Smooth muscle cell (in vitro differentiated cells): ENCODE results near the gene STAT4. TPM values are rescaled to one million over a fixed set of nuclear protein-coding genes. Genes with fewer than 3 reads are reported as not detected.

ENCODE experiments used
- DNase-seq: peaks from one replicate; lab custom pipeline; 2025; ENCODE audit not compliant: unreplicated experiment; lab: John Stamatoyannopoulos, UW
- H2AFZ ChIP-seq: fragments of 200-600 bp; sonication (generic); 2 replicates; pipeline ENCODE4 v1.6.0; 2016; ENCODE audit warnings: antibody characterized with exemption, low read depth, mild to moderate bottlenecking
- H3F3A ChIP-seq: fragments of 200-600 bp; sonication (generic); 2 replicates; pipeline ENCODE4 v1.6.0; 2017; ENCODE audit warnings: antibody characterized with exemption, low read depth
- H3K27ac ChIP-seq: fragments of 200-600 bp; sonication (generic); 2 replicates; pipeline ENCODE4 v1.5.1; 2016; ENCODE audit warnings: low read depth, mild to moderate bottlenecking
- H3K27me3 ChIP-seq: fragments of 200-600 bp; sonication (generic); 2 replicates; pipeline ENCODE4 v1.6.1; 2016; ENCODE audit warnings: low read depth, mild to moderate bottlenecking
- H3K36me3 ChIP-seq: fragments of 200-600 bp; sonication (generic); 2 replicates; pipeline ENCODE4 v1.5.1; 2016; ENCODE audit warnings: low read depth
- H3K4me1 ChIP-seq: fragments of 200-600 bp; sonication (generic); 2 replicates; pipeline ENCODE4 v1.5.1; 2016; ENCODE audit warnings: low read depth
- H3K4me2 ChIP-seq: fragments of 200-600 bp; sonication (generic); 2 replicates; pipeline ENCODE4 v1.6.0; 2016; ENCODE audit warnings: mild to moderate bottlenecking
- H3K4me3 ChIP-seq: fragments of 200-600 bp; sonication (generic); 2 replicates; pipeline ENCODE4 v1.5.1; 2016; ENCODE audit warnings: mild to moderate bottlenecking
- H3K79me2 ChIP-seq: fragments of 200-600 bp; sonication (generic); 2 replicates; pipeline ENCODE4 v1.6.0; 2016; ENCODE audit warnings: low read depth, mild to moderate bottlenecking
- H3K9ac ChIP-seq: fragments of 200-600 bp; sonication (generic); 2 replicates; pipeline ENCODE4 v1.6.0; 2016; ENCODE audit warnings: low read depth
- H3K9me3 ChIP-seq: fragments of 200-600 bp; sonication (generic); replicated peaks from 2 replicates; pipeline ENCODE4 v1.5.1; 2016; ENCODE audit warnings: low read depth
- H4K20me1 ChIP-seq: fragments of 200-600 bp; sonication (generic); 2 replicates; pipeline ENCODE4 v1.6.0; 2016; ENCODE audit warnings: low read depth
- WGBS: methylation state at CpG from one replicate; pipeline ENCODE4 v1.1.7; 2016; ENCODE audit warnings: low lambda C conversion rate; 5-methylcytosine and 5-hydroxymethylcytosine counted together
- polyA plus RNA-seq: library from polyadenylated mRNA; unstranded; fragments of >200 nt; fragmentation: Nextera tagmentation; extraction: Ambion mirVana; gene quantifications from 2 replicates; pipeline ENCODE4 v1.2.1, GENCODE V29; 2016
- total RNA-seq: library from RNA; depleted of rRNA; stranded (reverse); fragments of >200 nt; gene quantifications from 2 replicates; pipeline ENCODE4 v1.2.3, GENCODE V29; 2014
- TF ChIP-seq, protein P1 (sequence below): fragments of 200-600 bp; sonication (generic); IDR thresholded peaks from 2 replicates; pipeline ENCODE4 v1.5.1; 2017; ENCODE audit warnings: borderline replicate concordance, mild to moderate bottlenecking, antibody characterized with exemption; ENCODE audit not compliant: insufficient read depth, poor library complexity, severe bottlenecking

Gene STAT4
- total and polyA plus RNA-seq, 2 experiments from 2014 or later = 0.89 to 8.4 TPM

DNA sequence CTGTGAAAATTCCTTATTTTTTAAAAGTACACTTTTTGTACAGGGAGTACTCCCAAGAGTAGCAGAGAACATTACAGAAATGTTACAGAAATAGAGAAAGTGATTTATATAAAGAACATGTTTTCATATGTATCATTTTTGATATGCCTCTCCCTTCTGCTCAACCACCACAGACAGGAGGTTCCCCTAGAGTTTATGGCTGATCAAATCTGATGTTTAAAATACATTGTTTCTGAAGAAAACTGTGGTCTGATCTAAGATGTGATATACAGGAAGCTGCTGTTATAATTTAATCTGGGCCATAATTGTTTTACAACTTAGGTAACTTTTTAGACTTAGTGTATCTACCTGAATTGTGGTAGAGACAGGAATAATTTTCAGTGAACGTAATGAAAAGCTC is 37.0 kb downstream of the STAT4 start:
- TF ChIP-seq, protein P1, sequence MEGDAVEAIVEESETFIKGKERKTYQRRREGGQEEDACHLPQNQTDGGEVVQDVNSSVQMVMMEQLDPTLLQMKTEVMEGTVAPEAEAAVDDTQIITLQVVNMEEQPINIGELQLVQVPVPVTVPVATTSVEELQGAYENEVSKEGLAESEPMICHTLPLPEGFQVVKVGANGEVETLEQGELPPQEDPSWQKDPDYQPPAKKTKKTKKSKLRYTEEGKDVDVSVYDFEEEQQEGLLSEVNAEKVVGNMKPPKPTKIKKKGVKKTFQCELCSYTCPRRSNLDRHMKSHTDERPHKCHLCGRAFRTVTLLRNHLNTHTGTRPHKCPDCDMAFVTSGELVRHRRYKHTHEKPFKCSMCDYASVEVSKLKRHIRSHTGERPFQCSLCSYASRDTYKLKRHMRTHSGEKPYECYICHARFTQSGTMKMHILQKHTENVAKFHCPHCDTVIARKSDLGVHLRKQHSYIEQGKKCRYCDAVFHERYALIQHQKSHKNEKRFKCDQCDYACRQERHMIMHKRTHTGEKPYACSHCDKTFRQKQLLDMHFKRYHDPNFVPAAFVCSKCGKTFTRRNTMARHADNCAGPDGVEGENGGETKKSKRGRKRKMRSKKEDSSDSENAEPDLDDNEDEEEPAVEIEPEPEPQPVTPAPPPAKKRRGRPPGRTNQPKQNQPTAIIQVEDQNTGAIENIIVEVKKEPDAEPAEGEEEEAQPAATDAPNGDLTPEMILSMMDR = no peak
- Histone ChIP-seq H2AFZ (no peak overlapping the region), H3K9me3 (no peaks in the 10 kb centered on the region), H3K79me2 (no peaks in the 10 kb centered on the region), H3F3A (no peaks in the 10 kb centered on the region), H3K27ac (no peak overlapping the region), H4K20me1 (no peaks in the 10 kb centered on the region), H3K36me3 (no peaks in the 10 kb centered on the region), H3K9ac (no peak overlapping the region), H3K4me3 (no peak overlapping the region), H3K27me3 (no peaks in the 10 kb centered on the region), H3K4me2 (no peak overlapping the region), H3K4me1 (no peaks in the 10 kb centered on the region)
- no peak for DNase-seq
- WGBS = 96% methylated on average over 1 of the region's 1 CpG

DNA sequence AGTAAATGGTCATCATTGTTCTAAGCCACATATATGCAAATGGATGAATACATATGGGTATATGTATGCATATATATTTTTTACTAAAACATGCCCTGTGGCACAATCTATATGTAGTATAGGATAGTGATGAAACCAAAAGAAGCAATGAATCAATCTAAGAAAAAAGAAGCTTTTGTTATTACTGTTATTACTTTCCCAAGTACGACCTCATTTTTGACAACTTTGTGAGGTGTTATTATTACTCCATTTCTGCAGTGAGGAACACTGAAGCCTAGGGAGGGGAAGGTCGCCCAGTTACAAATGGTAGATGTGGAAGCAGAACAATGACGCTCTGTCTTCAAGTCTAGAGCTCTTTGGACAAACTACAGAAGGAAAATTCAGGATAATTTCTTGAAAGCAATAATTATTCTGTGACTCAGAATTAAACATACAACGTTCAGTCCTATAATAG is 38.3 kb downstream of the STAT4 start:
- no peak overlapping the region for H3K9ac ChIP-seq
- DNase-seq = no peak
- H3K4me3 ChIP-seq = no peak overlapping the region
- H3K4me2 ChIP-seq = no peak overlapping the region
- no peaks in the 10 kb centered on the region for H3F3A ChIP-seq
- H2AFZ ChIP-seq = no peak overlapping the region
- 91% methylated on average over 4 of the region's 4 CpGs for WGBS
- H3K27ac ChIP-seq = no peak overlapping the region
- TF ChIP-seq, protein P1 = no peak
- H3K9me3 ChIP-seq = no peaks in the 10 kb centered on the region
- H3K36me3 ChIP-seq = no peaks in the 10 kb centered on the region
- no peaks in the 10 kb centered on the region for H3K79me2 ChIP-seq
- H3K27me3 ChIP-seq = no peaks in the 10 kb centered on the region
- H4K20me1 ChIP-seq = no peaks in the 10 kb centered on the region
- H3K4me1 ChIP-seq = no peaks in the 10 kb centered on the region

DNA sequence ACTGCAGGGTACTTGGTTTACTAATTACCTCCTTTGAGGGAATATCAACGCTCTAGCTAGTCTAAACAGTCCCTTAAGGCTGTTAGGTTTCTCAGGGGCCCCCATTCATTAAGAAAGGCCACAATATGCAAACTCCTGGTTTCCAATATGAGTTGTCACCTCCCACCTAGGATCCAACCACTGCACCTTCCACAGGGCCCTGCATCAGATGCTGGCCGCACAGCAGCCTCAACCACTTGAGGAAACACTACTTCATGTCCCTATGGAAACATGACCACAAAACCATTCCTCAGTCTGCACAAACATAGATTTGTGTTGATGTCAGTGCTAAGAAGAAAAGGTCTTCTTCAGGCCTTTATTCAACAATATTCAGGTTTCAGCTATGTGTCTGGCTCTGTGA is 40.9 kb downstream of the STAT4 start:
- 75% methylated on average over 2 of the region's 2 CpGs for WGBS
- no peaks in the 10 kb centered on the region for H3K9me3 ChIP-seq

DNA sequence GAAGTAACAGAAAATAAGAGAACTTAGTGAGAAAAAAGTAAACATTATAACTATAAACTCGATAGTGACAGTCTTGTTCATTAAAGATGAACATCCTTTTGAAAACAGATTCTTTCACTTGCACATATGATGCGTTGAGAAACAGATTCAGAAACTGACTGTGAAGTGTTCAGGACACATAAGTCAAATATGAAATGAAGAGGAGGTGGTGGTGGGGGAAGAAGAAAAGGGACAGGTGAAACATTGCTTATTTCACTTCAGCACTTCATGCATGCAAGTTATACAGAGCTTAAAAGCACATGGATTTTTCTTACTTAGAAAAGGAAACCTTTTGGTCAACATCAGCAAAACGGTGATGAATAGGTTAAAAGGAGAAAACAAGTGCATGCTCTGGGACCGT is 42.5 kb downstream of the STAT4 start:
- no peaks in the 10 kb centered on the region for H3K79me2 ChIP-seq
- 81% methylated on average over 4 of the region's 4 CpGs for WGBS
- DNase-seq = no peak
- H3F3A ChIP-seq = no peaks in the 10 kb centered on the region
- TF ChIP-seq, protein P1 = no peak
- H3K4me1 ChIP-seq = no peaks in the 10 kb centered on the region
- H3K9ac ChIP-seq = no peak overlapping the region
- H3K4me3 ChIP-seq = no peak overlapping the region
- no peaks in the 10 kb centered on the region for H4K20me1 ChIP-seq
- H3K4me2 ChIP-seq = no peak overlapping the region
- H3K27me3 ChIP-seq = no peaks in the 10 kb centered on the region
- no peak overlapping the region for H3K27ac ChIP-seq
- H3K9me3 ChIP-seq = no peaks in the 10 kb centered on the region
- no peak overlapping the region for H2AFZ ChIP-seq
- no peaks in the 10 kb centered on the region for H3K36me3 ChIP-seq

More for the DNA sequence above, 40.9 kb downstream of the STAT4 start:
- Histone ChIP-seq H3K4me2 (no peak overlapping the region), H3K9ac (no peak overlapping the region), H3K27me3 (no peaks in the 10 kb centered on the region), H3K4me1 (no peaks in the 10 kb centered on the region), H3K27ac (no peak overlapping the region), H3F3A (no peaks in the 10 kb centered on the region), H3K4me3 (no peak overlapping the region), H3K79me2 (no peaks in the 10 kb centered on the region), H4K20me1 (no peaks in the 10 kb centered on the region), H2AFZ (no peak overlapping the region), H3K36me3 (no peaks in the 10 kb centered on the region)
- DNase-seq = no peak
- TF ChIP-seq, protein P1 = no peak
